GM12865 (cell line): ENCODE data around the gene PRPS1L1.
A peak's percentile ranks its signal among the peaks of the same experiment; 100 is the strongest.

ENCODE experiments used
- DNase-seq: peaks from one replicate; pipeline ENCODE4 v3.0.0; 2010; ENCODE audit warnings: low read depth
- H3K4me3 ChIP-seq: 2 replicates; pipeline ENCODE4 v1.5.1; 2011; ENCODE audit warnings: mild to moderate bottlenecking, low read depth, low read length, control low read depth
- TF ChIP-seq, protein P1 (sequence below): IDR thresholded peaks from 2 replicates; pipeline ENCODE4 v1.5.1; 2011; ENCODE audit warnings: low read length, control low read depth, low read depth, inconsistent platforms; ENCODE audit not compliant: insufficient read depth; ENCODE audit errors: missing control alignments

Gene PRPS1L1

DNA sequence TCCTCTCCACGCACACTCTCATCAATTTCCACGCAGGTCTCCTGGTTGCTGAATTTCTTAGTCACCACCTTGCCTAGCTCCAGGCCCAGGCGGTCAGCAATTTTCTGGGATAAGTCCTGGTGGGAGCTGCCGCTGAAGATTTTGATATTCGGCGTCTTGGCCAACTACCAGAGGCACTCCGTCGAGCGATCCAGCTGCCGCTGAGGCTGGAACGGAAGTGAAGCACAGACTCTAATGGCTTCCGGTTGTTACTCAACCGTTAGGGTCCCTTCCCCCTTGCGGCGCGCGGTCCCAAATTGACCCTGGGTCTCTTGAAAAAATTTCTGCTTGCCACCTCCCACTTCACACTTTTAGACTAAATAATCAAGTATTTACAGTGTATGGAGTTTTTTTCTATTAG is at the start of gene PRPS1L1:
TSS of gene PRPS1L1 (minus strand) at position 219 of the 400 bp plus-strand sequence.
- no peak for DNase-seq
- TF ChIP-seq, protein P1, sequence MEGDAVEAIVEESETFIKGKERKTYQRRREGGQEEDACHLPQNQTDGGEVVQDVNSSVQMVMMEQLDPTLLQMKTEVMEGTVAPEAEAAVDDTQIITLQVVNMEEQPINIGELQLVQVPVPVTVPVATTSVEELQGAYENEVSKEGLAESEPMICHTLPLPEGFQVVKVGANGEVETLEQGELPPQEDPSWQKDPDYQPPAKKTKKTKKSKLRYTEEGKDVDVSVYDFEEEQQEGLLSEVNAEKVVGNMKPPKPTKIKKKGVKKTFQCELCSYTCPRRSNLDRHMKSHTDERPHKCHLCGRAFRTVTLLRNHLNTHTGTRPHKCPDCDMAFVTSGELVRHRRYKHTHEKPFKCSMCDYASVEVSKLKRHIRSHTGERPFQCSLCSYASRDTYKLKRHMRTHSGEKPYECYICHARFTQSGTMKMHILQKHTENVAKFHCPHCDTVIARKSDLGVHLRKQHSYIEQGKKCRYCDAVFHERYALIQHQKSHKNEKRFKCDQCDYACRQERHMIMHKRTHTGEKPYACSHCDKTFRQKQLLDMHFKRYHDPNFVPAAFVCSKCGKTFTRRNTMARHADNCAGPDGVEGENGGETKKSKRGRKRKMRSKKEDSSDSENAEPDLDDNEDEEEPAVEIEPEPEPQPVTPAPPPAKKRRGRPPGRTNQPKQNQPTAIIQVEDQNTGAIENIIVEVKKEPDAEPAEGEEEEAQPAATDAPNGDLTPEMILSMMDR = no peak
- H3K4me3 ChIP-seq = no peak within 1 kb of the TSS

DNA sequence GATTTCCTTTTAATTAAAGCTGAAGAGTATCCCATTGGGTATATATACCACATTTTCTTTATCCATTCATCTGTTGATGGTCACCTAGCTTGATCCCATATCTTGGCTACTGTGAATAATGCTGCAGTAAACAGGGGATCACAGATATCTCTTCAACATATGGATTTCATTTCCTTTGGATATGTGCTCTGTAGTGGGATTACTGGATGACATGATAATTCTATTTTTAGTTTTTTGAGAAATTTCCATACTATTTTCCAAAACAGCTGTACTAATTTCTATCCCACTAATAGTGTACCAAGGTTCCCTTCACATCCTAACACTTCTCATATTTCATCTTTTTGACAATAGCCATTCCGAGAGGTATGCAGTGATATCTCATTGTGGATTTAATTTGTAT is 48.8 kb upstream of the PRPS1L1 start:
- TF ChIP-seq, protein P1 = no peak
- no peak for DNase-seq
- H3K4me3 ChIP-seq = no peak overlapping the region

DNA sequence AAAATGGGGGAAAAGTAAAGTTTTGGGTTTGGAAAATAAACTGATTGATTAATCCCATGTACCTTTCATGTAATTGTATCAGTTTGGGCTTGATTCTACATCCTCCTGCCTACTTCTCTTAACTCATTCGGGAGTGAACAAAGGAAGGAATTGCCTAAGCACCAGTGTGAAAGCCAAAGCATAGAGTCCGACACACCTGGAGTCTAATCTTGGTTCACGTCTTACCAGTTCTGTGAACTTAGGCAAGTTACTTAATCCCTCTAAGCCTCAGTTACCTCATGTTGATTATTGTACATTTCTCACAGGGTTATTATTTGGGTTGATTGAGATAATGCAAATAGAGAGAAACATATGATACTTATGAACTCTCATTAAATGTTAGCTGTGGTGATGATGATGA is 41.1 kb upstream of the PRPS1L1 start:
- TF ChIP-seq, protein P1 = no peak
- no peak overlapping the region for H3K4me3 ChIP-seq
- DNase-seq = no peak

DNA sequence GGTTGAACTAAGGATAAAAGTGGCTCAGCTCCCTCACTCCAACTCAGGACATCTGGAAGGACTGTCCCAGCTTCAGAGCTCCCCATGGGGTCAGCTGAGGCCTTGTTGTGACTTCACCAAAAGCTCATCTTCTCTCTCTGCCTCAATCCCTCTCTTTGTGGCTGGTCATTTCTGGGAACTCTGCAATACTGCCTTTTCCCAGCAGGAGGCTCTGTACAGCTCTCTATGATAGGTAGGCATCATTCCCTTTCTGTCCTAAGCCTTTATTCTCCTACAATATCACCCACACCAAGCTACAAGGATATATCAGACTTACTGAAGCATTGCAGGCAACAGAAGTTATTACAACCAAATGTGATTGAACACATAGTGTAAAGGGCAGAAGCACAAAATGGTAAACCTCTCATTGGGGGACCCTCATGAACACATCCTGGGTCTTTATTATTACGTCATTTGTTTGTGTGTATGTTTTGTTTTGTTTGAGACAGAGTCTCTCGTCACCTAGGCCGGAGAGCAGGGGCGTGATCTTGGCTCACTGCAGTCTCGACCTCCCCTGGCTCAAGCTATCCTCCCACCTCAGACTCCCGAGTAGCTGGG is 36.7 kb upstream of the PRPS1L1 start:
- DNase-seq = peak; percentile 26
- TF ChIP-seq, protein P1 = peak; percentile 64
- no peak overlapping the region for H3K4me3 ChIP-seq

DNA sequence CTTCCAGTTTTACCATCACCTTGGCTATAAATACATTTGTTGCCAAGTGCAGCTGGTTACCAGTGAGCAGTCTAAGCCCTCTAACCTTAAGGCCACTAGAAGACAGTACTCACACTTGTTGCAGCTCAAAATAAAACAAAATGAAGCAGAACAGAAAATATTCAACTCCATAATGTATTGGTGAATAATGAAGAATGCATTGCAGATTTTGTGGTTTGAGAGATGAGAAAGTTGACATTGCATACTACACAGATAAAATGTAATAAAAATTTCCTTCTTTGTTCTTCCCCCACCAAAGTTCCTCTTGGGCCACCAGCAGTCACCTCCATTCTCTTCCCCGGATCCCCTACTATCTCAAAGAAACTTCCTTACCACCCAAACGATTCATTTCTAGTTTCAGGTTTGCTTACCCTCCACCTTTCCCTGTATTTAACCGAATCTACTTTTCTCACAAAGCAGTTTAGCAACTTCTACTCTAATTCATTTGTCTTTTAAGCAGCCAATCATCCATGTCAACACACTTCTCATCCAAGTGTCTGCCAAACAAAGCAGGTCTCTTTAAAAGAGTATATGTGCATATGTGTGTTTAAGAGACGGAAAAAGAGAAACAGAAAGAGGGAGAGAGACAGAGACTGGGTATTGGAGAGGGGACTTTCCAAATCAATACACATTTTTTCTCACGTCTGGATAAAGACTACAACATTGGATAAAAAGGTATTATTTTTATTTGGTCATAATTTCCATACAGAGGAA is 35.7 kb upstream of the PRPS1L1 start:
- no peak overlapping the region for H3K4me3 ChIP-seq
- TF ChIP-seq, protein P1 = no peak
- no peak for DNase-seq

DNA sequence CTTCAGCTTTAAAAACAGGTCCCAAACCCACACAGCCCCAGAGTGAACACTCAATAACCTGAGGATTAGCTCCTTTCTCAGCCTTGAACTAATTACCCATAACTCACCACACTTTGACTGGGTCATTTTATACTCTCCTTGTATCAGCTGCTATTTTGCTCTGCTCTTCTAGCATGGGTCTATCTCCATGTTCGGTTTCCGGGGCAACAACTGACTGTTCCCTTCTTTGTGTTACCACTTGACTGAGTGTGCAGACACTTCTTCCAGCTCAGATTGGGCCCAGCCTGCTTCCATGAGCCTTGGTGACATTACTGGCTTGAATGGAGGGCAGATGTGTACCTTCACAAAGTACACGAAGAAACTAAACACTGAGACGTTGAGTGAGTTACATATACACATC is 31.5 kb upstream of the PRPS1L1 start:
- TF ChIP-seq, protein P1 = no peak
- no peak overlapping the region for H3K4me3 ChIP-seq
- no peak for DNase-seq
